IPS-20b (cell line): ENCODE results near the gene NMNAT3.

Experiments
- H3K27ac ChIP-seq: one replicate; pipeline ENCODE4 v1.5.1; 2013; ENCODE audit warnings: low read length
- H3K27me3 ChIP-seq: 2 replicates; pipeline ENCODE4 v1.6.1; 2013; ENCODE audit warnings: mild to moderate bottlenecking, low read length, inconsistent platforms; ENCODE audit not compliant: insufficient read depth
- H3K36me3 ChIP-seq: 2 replicates; pipeline ENCODE4 v1.6.1; 2013; ENCODE audit warnings: low read depth, mild to moderate bottlenecking, inconsistent platforms, low read length, moderate library complexity; ENCODE audit not compliant: insufficient read depth
- H3K4me1 ChIP-seq: 2 replicates; pipeline ENCODE4 v1.6.1; 2013; ENCODE audit warnings: mild to moderate bottlenecking, control low read depth, inconsistent platforms, low read length, moderate library complexity; ENCODE audit not compliant: insufficient read depth
- H3K4me3 ChIP-seq: 2 replicates; pipeline ENCODE4 v1.5.1; 2013; ENCODE audit warnings: mild to moderate bottlenecking, low read length, inconsistent platforms
- H3K9ac ChIP-seq: 2 replicates; pipeline ENCODE4 v1.6.1; 2013; ENCODE audit warnings: low read depth, mild to moderate bottlenecking, inconsistent platforms, low read length, moderate library complexity
- H3K9me3 ChIP-seq: 2 replicates; pipeline ENCODE4 v1.6.1; 2013; ENCODE audit warnings: mild to moderate bottlenecking, low read depth, low read length, inconsistent platforms; ENCODE audit not compliant: insufficient read depth

Gene NMNAT3

DNA sequence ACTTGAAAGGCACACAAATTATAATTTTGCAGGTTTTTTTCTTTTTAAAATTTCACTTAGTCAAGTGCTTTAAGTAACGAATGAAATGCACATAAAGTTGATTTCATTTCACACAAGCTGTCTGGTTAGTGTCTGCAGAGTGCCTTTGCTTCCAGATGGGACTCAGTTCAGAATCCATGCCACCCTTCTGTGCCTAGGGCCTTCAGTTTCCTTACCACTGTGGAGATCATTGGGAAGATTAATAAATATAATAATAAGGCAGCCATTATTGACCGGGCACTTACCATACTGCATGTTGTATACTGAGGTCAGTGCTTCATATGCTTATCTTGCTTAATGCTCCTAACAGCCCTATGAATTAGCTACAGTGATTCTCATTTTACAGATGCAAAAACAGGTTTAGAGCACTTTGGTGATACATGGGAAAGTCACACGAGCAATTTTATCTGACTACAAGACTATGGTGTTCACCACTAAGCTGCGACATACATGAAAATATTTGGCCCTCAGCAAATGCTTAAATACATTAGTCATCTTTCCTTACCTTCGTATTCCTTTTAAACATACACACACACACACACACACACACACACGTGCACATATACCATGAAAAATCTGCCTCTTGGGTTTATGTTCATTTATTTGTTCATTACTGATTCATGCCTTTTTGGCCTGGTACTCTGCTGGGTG, 3.1 kb downstream of the NMNAT3 start:
- Histone ChIP-seq H3K9me3 (no peaks in the 10 kb centered on the region), H3K27me3 (peaks cover 68% of the 10 kb centered on the region), H3K4me1 (peaks cover 22% of the 10 kb centered on the region; the same call in 1 of the 2 replicates), H3K4me3 (peak overlapping the region; percentile 5; the same call in 1 of the 2 replicates), H3K9ac (no peak overlapping the region), H3K36me3 (no peaks in the 10 kb centered on the region), H3K27ac (no peak overlapping the region)

DNA sequence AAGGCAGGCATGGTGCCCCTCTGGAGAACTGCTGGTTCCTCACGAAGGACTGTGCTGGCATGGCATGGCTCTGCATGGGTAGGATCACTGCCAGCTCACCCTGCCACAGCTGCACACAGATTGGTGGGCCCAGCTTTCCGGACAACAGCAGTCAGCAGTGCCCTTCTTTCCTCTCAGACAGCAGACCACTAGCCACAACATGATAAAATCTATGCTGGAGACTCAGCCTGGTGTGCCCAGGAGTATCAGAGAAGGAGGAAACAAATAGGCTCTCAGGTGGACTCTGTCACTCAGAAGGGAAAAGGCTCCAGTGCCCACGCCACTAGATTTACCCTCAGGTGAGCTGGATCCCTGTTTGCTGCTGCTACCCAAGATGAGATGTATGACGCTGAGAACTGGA, 4.9 kb downstream of the NMNAT3 start:
- H3K36me3 ChIP-seq, result no peaks in the 10 kb centered on the region
- peaks cover 54% of the 10 kb centered on the region for H3K27me3 ChIP-seq
- no peaks in the 10 kb centered on the region for H3K9me3 ChIP-seq
- no peak overlapping the region for H3K27ac ChIP-seq
- H3K9ac ChIP-seq, result no peak overlapping the region
- H3K4me1 ChIP-seq, result peaks cover 30% of the 10 kb centered on the region; the same call in 1 of the 2 replicates
- H3K4me3 ChIP-seq, result no peak overlapping the region

DNA sequence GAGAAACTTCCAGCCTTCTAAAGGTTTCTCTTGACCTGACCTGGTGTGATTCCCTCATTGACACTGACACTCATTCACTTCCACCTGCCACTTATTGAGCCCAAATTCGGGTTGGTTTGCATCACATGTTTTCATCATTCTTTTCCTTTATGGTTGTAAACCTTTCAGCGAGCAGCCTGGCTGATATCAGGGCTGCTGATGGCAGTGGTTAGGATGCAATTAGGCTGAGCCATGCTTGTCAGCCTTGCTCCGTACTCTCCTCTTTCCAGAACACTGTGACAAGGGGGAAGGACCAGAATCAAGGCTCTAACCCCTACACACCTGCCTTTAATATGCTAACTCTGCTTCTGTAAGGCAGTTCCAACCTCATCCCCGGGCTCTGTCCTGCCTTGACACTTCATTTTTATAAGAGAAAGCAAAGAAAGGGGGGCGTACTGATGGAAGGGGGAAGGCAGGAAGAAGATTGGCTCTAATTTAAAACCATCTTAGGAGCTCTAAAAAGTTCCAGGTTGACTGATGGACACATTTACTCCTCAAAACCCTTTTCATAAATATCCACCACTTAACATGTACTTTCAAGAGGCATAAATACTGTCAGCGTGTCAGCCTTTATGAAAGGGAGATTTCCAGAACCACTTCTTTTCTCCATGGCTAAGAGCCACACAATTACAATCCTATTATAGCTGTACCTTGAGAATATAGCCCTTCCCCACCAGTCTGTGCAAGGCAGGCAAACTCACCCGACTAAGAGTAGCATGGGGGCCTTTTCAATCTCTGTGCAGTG, 5.7 kb downstream of the NMNAT3 start:
- H3K36me3 ChIP-seq, result no peaks in the 10 kb centered on the region
- no peaks in the 10 kb centered on the region for H3K9me3 ChIP-seq
- H3K4me3 ChIP-seq, result no peak overlapping the region
- H3K27ac ChIP-seq, result no peak overlapping the region
- no peak overlapping the region for H3K9ac ChIP-seq
- H3K4me1 ChIP-seq, result peaks cover 35% of the 10 kb centered on the region; the same call in 1 of the 2 replicates
- peaks cover 48% of the 10 kb centered on the region for H3K27me3 ChIP-seq

DNA sequence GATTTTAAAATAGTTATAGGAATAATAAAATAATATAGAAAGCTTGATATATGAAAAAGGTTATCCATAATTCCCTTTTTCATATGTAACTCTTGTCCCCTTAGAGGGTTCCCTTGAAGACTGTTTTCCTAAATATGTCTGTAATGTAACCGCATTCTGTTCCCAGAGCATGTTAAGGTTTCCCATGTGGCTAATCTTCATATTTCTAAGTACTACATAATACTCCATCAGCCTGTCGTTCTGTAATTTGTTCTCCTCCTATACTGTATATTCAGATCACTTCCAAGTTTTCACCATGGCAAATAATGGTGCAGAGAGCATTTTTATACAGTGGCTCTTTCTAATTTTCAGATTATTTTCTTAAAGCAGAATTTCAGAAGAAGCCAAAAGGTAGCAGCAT, 6.7 kb downstream of the NMNAT3 start:
- Histone ChIP-seq H3K4me1 (peaks cover 32% of the 10 kb centered on the region; the same call in 1 of the 2 replicates), H3K27me3 (peaks cover 39% of the 10 kb centered on the region), H3K36me3 (no peaks in the 10 kb centered on the region), H3K27ac (no peak overlapping the region), H3K4me3 (no peak overlapping the region), H3K9ac (no peak overlapping the region), H3K9me3 (no peaks in the 10 kb centered on the region)

DNA sequence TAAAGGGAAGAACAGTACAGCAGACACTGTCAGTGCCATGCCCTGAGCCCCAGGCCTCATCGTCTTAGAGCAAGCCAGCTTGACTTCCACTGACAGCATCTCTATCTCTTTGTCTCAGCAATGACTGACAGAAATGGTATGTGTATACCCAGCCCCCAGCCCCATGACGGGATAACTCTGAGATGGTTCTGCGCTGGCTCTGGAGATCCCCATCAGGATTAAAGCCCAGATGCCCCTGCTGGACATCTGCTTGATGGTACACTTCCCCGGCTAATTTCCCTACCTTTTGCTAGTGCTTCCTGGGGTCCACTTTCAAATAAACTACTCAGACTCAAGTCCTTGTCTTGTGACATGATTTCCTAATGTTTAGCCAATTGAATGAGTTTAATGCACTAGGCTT, 7.6 kb downstream of the NMNAT3 start:
- Histone ChIP-seq H3K36me3 (no peaks in the 10 kb centered on the region), H3K9ac (no peak overlapping the region), H3K4me3 (no peak overlapping the region), H3K27ac (no peak overlapping the region), H3K9me3 (no peaks in the 10 kb centered on the region), H3K27me3 (peaks cover 29% of the 10 kb centered on the region), H3K4me1 (peaks cover 25% of the 10 kb centered on the region; the same call in 1 of the 2 replicates)

DNA sequence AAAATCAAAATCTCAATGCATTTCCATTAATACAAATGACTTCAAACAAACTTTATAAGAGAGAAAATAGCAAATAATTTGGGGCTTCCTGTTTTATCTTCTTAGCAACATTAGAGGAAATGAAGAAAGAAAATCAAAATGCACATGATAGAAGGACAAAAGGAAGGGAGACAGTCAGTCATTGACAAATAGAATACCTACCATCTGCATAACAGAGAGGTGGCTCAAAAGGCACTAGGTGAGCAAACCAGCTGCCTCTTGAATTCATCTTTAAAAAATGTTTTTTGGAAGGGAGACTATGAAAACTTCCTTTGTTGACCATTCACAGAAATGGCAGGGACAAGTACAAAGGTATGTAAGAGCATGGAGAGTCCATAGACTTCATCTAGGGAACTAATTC, 9.4 kb downstream of the NMNAT3 start:
- no peak overlapping the region for H3K27ac ChIP-seq
- H3K9ac ChIP-seq, result no peak overlapping the region
- peaks cover 11% of the 10 kb centered on the region; the same call in 1 of the 2 replicates for H3K27me3 ChIP-seq
- H3K4me3 ChIP-seq, result no peak overlapping the region; the same call in 1 of the 2 replicates
- no peaks in the 10 kb centered on the region for H3K9me3 ChIP-seq
- no peaks in the 10 kb centered on the region for H3K36me3 ChIP-seq
- H3K4me1 ChIP-seq, result peaks cover 20% of the 10 kb centered on the region; the same call in 1 of the 2 replicates

DNA sequence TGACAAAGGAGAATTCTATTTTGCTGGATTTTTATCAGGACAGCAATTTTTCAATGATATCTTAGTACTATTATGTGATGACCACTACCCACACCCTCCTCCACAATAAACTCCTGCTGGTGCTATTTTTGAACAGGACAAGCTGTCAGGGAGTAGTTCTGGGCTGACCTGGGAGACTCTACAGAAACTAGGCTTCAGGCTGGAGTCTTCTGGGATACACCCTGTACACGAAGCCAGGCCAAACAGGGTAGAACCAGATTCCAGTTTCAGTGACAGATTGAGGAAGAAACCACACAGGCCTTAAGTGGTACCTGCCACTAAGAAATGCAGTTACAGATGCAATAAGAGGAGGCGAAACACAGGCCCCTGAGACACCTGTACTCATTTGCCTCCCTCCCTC, 12.8 kb downstream of the NMNAT3 start:
- no peak overlapping the region for H3K27ac ChIP-seq
- H3K9ac ChIP-seq, result no peak overlapping the region
- H3K4me3 ChIP-seq, result no peak overlapping the region
- H3K4me1 ChIP-seq, result peaks cover 15% of the 10 kb centered on the region; the same call in 1 of the 2 replicates
- H3K27me3 ChIP-seq, result no peaks in the 10 kb centered on the region
- H3K36me3 ChIP-seq, result no peaks in the 10 kb centered on the region
- H3K9me3 ChIP-seq, result no peaks in the 10 kb centered on the region

DNA sequence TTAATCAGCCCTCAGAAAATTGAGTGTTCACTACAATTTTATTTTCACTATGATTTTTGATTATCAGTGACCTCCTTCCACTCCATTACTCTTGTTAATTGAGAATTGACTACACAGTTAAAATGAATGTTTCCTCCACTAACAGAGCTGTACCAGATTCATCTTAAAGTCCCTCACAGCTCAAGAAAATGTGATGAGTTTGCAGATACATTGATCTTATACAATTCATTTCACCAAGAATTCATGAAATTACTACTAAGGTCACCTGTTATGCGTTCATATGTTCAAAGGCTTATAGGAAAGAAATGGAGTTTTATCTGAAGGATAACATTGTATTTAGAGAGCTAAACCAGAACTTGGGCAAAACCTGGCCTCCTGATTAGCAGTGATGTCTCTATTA, 17.5 kb downstream of the NMNAT3 start:
- H3K36me3 ChIP-seq, result no peaks in the 10 kb centered on the region
- no peaks in the 10 kb centered on the region for H3K27me3 ChIP-seq
- no peaks in the 10 kb centered on the region for H3K9me3 ChIP-seq
- peaks cover under 1% of the 10 kb centered on the region; the same call in 1 of the 2 replicates for H3K4me1 ChIP-seq
- H3K4me3 ChIP-seq, result no peak overlapping the region
- H3K9ac ChIP-seq, result no peak overlapping the region
- H3K27ac ChIP-seq, result no peak overlapping the region

DNA sequence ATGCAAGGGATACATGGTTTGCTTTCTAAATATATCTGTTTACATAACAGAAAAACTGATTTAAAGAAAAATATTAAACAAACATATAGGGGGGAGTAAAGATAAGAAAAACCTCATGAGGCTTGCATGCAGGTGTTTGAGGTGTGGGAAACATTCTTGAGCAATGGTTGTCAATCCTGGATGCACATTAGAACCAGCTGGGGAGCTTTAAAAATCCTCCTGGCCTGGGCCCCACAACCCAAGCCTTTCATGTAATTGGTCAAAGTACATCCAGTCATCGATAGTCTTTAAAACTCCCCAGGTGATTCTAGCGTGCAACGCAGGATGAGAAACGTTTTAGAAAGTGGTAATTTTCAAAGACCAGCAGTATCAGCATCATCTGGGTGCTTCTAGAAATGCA, 18.3 kb downstream of the NMNAT3 start:
- Histone ChIP-seq H3K4me3 (no peak overlapping the region), H3K36me3 (no peaks in the 10 kb centered on the region), H3K27ac (no peak overlapping the region), H3K27me3 (no peaks in the 10 kb centered on the region), H3K9me3 (no peaks in the 10 kb centered on the region), H3K4me1 (peaks cover 8% of the 10 kb centered on the region), H3K9ac (no peak overlapping the region)

DNA sequence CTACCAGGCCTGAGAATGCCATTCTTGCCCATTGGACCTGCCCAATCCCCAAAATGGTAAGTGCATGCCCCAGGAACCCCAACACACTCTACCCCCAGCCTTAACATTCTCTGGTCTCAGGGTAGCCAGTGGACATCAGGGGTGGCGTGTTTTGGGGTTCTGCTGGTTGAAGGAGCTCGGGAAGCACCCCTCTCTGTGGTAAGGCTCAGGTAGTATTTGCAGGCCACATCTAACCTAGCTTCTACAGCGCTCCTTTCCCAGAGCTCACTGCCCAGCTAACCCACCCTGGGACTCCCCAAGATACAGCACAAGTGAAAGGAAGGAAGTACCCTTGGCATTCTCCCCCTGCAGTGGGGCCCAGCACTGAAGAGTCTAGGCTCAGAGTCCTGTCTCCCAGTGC, 19.8 kb downstream of the NMNAT3 start:
- Histone ChIP-seq H3K4me1 (peaks cover 10% of the 10 kb centered on the region), H3K4me3 (no peak overlapping the region), H3K9me3 (no peaks in the 10 kb centered on the region), H3K27me3 (no peaks in the 10 kb centered on the region), H3K36me3 (no peaks in the 10 kb centered on the region), H3K27ac (no peak overlapping the region), H3K9ac (no peak overlapping the region)

DNA sequence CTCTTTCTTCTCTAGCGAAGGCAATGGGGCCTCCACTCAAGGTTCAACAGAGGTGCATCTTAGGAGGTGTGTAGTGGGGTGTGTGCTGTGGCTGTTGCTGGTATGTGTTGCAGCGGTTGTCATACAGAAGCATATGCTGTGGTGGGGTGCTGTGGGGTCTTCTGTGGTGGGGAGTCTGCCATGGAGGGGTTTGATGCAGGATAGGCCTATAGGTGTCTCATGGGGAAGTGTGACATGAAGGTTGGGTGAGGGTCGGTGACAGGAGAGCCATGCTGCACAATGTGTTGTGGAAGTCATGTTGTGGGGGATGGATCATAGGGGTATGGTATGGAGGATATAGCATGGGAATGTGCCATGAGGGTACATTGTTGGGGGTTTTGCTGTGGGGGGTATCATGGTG, 20.3 kb downstream of the NMNAT3 start:
- Histone ChIP-seq H3K4me1 (peaks cover 10% of the 10 kb centered on the region), H3K27me3 (no peaks in the 10 kb centered on the region), H3K27ac (no peak overlapping the region), H3K9ac (no peak overlapping the region), H3K36me3 (no peaks in the 10 kb centered on the region), H3K4me3 (no peak overlapping the region), H3K9me3 (no peaks in the 10 kb centered on the region)
